WTC11 (cell line): ENCODE data around the gene ADORA2B. TPM values are rescaled to one million over a fixed set of nuclear protein-coding genes. Genes with fewer than 3 reads are reported as not detected.

ENCODE experiments used
- ATAC-seq: fragments of 200-7000 bp; cut with Tn5 transposase; 2 replicates; pipeline ENCODE4 v1.10.0; 2021; ENCODE audit warnings: mild to moderate bottlenecking, moderate library complexity
- CTCF ChIA-PET: fragments of 300-600 bp; sonication (Branson Sonifier 250); formaldehyde crosslinking; loops from one replicate; lab custom pipeline; 2021; ENCODE audit warnings: antibody characterized with exemption; lab: Charles Lee
- POLR2A ChIA-PET: fragments of 350-600 bp; sonication (Branson Sonifier 250); formaldehyde crosslinking; loops from one replicate; lab custom pipeline; 2021; ENCODE audit warnings: antibody characterized with exemption; lab: Charles Lee
- DNase-seq: peaks from one replicate; pipeline ENCODE4 v3.0.0; 2021; ENCODE audit warnings: low spot score
- H3K27ac Mint-ChIP-seq: 2 replicates; pipeline ENCODE4 v1.8.0; 2021; ENCODE audit warnings: mixed read lengths
- H3K27me3 Mint-ChIP-seq: 2 replicates; pipeline ENCODE4 v1.8.0; 2021; ENCODE audit warnings: low read depth, mild to moderate bottlenecking, moderate library complexity, mixed read lengths
- H3K36me3 Mint-ChIP-seq: 2 replicates; pipeline ENCODE4 v1.8.0; 2021; ENCODE audit warnings: mixed read lengths
- H3K4me1 Mint-ChIP-seq: 2 replicates; pipeline ENCODE4 v1.8.0; 2022; ENCODE audit warnings: mixed read lengths
- H3K4me3 Mint-ChIP-seq: 2 replicates; pipeline ENCODE4 v1.8.0; 2021; ENCODE audit warnings: mild to moderate bottlenecking, moderate library complexity, mixed read lengths
- H3K9me3 Mint-ChIP-seq: 2 replicates; pipeline ENCODE4 v1.8.0; 2021; ENCODE audit warnings: mixed read lengths
- AR ChIP-seq: fragments of 250-450 bp; sonication (Bioruptor Pico); IDR thresholded peaks from 2 replicates; pipeline ENCODE4 v1.9.0; 2021; ENCODE audit warnings: mild to moderate bottlenecking
- ATF1 ChIP-seq: sonication (generic); formaldehyde crosslinking; IDR thresholded peaks from 2 replicates; pipeline ENCODE4 v1.8.1; 2023; ENCODE audit warnings: mild to moderate bottlenecking, moderate library complexity, missing genetic modification reagents
- CTCF ChIP-seq: fragments of 200-600 bp; IDR thresholded peaks from 2 replicates; pipeline ENCODE4 v1.8.0; 2022; ENCODE audit warnings: antibody characterized with exemption
- HMGA2 ChIP-seq: fragments of 250-450 bp; sonication (Bioruptor Pico); IDR thresholded peaks from 2 replicates; pipeline ENCODE4 v1.4.0; 2021; ENCODE audit warnings: mild to moderate bottlenecking, moderate library complexity
- JUN ChIP-seq: sonication (generic); formaldehyde crosslinking; IDR thresholded peaks from 2 replicates; pipeline ENCODE4 v1.8.0; 2023; ENCODE audit warnings: mild to moderate bottlenecking, missing genetic modification reagents
- NFE2L1 ChIP-seq: sonication (generic); formaldehyde crosslinking; IDR thresholded peaks from 2 replicates; pipeline ENCODE4 v1.8.1; 2023; ENCODE audit warnings: missing genetic modification reagents
- SMAD3 ChIP-seq: sonication (generic); formaldehyde crosslinking; IDR thresholded peaks from 2 replicates; pipeline ENCODE4 v1.8.0; 2022; ENCODE audit warnings: missing genetic modification reagents, mild to moderate bottlenecking, borderline replicate concordance
- TEAD1 ChIP-seq: sonication (generic); formaldehyde crosslinking; IDR thresholded peaks from 2 replicates; pipeline ENCODE4 v1.8.0; 2022; ENCODE audit warnings: mild to moderate bottlenecking, missing genetic modification reagents
- ZNF281 ChIP-seq: sonication (generic); formaldehyde crosslinking; IDR thresholded peaks from 2 replicates; pipeline ENCODE4 v1.8.0; 2023; ENCODE audit warnings: mild to moderate bottlenecking, missing genetic modification reagents
- total RNA-seq: library from RNA; stranded (reverse); gene quantifications from 3 replicates; pipeline ENCODE4 v1.2.3, GENCODE V29; 2021
- TF ChIP-seq, protein P1 (sequence below): sonication (generic); formaldehyde crosslinking; IDR thresholded peaks from 2 replicates; pipeline ENCODE4 v1.8.1; 2023; ENCODE audit warnings: mild to moderate bottlenecking, missing genetic modification reagents, borderline replicate concordance
- TF ChIP-seq, protein P2 (sequence below): sonication (generic); formaldehyde crosslinking; IDR thresholded peaks from 2 replicates; pipeline ENCODE4 v1.8.1; 2023; ENCODE audit warnings: mild to moderate bottlenecking, missing genetic modification reagents, moderate library complexity
- TF ChIP-seq, protein P3 (sequence below): sonication (generic); formaldehyde crosslinking; IDR thresholded peaks from 2 replicates; pipeline ENCODE4 v1.8.0; 2022; ENCODE audit warnings: missing genetic modification reagents
- TF ChIP-seq, protein P4 (sequence below): sonication (generic); formaldehyde crosslinking; conservative IDR thresholded peaks from 2 replicates; pipeline ENCODE4 v1.8.1; 2022; ENCODE audit warnings: mild to moderate bottlenecking, missing genetic modification reagents

The ADORA2B gene
- total RNA-seq, 1 experiment from 2014 or later: 4.2 TPM

DNA sequence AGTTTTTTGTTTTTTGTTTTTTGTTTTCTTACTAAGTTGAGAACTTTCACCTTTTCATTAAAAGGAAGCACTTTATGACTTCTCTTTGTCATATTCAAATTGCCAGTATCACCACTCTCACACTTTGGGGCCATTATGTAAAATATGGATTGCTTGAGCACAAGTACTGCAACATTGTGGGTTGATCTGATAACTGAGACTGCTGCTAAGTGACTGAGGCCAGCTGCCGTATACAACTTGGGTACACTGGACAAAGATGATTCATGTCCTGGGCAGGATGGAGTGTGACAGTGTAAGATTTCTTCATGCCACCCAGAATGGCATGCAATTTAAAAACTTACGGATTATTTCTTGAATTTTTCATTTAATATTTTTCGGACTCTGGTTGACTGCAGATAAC is 62.5 kb downstream of the ADORA2B start (continued):
- TF ChIP-seq, protein P1, sequence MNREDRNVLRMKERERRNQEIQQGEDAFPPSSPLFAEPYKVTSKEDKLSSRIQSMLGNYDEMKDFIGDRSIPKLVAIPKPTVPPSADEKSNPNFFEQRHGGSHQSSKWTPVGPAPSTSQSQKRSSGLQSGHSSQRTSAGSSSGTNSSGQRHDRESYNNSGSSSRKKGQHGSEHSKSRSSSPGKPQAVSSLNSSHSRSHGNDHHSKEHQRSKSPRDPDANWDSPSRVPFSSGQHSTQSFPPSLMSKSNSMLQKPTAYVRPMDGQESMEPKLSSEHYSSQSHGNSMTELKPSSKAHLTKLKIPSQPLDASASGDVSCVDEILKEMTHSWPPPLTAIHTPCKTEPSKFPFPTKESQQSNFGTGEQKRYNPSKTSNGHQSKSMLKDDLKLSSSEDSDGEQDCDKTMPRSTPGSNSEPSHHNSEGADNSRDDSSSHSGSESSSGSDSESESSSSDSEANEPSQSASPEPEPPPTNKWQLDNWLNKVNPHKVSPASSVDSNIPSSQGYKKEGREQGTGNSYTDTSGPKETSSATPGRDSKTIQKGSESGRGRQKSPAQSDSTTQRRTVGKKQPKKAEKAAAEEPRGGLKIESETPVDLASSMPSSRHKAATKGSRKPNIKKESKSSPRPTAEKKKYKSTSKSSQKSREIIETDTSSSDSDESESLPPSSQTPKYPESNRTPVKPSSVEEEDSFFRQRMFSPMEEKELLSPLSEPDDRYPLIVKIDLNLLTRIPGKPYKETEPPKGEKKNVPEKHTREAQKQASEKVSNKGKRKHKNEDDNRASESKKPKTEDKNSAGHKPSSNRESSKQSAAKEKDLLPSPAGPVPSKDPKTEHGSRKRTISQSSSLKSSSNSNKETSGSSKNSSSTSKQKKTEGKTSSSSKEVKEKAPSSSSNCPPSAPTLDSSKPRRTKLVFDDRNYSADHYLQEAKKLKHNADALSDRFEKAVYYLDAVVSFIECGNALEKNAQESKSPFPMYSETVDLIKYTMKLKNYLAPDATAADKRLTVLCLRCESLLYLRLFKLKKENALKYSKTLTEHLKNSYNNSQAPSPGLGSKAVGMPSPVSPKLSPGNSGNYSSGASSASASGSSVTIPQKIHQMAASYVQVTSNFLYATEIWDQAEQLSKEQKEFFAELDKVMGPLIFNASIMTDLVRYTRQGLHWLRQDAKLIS (CRISPR knock-in tag): no peak
- TF ChIP-seq NFE2L1 (no peak), ZNF281 (no peak), JUN (no peak), SMAD3 (CRISPR knock-in tag) (no peak), HMGA2 (CRISPR knock-in tag) (no peak)

GRCh38 chr17:16013943-16014407 is 69.0 kb downstream of the ADORA2B start:
- TF ChIP-seq, protein P2, sequence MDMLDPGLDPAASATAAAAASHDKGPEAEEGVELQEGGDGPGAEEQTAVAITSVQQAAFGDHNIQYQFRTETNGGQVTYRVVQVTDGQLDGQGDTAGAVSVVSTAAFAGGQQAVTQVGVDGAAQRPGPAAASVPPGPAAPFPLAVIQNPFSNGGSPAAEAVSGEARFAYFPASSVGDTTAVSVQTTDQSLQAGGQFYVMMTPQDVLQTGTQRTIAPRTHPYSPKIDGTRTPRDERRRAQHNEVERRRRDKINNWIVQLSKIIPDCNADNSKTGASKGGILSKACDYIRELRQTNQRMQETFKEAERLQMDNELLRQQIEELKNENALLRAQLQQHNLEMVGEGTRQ (CRISPR knock-in tag): no peak
- TF ChIP-seq AR (no peak), CTCF (0 out of 2 replicates have a peak, but pooled peaks have one; percentile 29)
- no peak overlapping the region for H3K27ac Mint-ChIP-seq
- H3K27me3 Mint-ChIP-seq: no peaks in the 10 kb centered on the region
- no peak overlapping the region for H3K4me3 Mint-ChIP-seq
- no peaks in the 10 kb centered on the region for H3K9me3 Mint-ChIP-seq
- ChIA-PET CTCF (no interaction called here), POLR2A (no interaction called here)
- H3K36me3 Mint-ChIP-seq: peaks cover 62% of the 10 kb centered on the region
- DNase-seq (no peak), ATAC-seq (no peak; the same call in 1 of the 2 replicates)
- H3K4me1 Mint-ChIP-seq: peaks cover 7% of the 10 kb centered on the region

- H3K27ac Mint-ChIP-seq: no peak overlapping the region
- ChIA-PET CTCF (no interaction called here), POLR2A (no interaction called here)
- ATAC-seq (no peak), DNase-seq (no peak)
- H3K4me1 Mint-ChIP-seq: no peaks in the 10 kb centered on the region
- no peaks in the 10 kb centered on the region for H3K9me3 Mint-ChIP-seq
- H3K4me3 Mint-ChIP-seq: no peak overlapping the region
- H3K27me3 Mint-ChIP-seq: no peaks in the 10 kb centered on the region
- H3K36me3 Mint-ChIP-seq: peaks cover 48% of the 10 kb centered on the region
- TF ChIP-seq ATF1 (CRISPR knock-in tag): no peak
- TF ChIP-seq, protein P3, sequence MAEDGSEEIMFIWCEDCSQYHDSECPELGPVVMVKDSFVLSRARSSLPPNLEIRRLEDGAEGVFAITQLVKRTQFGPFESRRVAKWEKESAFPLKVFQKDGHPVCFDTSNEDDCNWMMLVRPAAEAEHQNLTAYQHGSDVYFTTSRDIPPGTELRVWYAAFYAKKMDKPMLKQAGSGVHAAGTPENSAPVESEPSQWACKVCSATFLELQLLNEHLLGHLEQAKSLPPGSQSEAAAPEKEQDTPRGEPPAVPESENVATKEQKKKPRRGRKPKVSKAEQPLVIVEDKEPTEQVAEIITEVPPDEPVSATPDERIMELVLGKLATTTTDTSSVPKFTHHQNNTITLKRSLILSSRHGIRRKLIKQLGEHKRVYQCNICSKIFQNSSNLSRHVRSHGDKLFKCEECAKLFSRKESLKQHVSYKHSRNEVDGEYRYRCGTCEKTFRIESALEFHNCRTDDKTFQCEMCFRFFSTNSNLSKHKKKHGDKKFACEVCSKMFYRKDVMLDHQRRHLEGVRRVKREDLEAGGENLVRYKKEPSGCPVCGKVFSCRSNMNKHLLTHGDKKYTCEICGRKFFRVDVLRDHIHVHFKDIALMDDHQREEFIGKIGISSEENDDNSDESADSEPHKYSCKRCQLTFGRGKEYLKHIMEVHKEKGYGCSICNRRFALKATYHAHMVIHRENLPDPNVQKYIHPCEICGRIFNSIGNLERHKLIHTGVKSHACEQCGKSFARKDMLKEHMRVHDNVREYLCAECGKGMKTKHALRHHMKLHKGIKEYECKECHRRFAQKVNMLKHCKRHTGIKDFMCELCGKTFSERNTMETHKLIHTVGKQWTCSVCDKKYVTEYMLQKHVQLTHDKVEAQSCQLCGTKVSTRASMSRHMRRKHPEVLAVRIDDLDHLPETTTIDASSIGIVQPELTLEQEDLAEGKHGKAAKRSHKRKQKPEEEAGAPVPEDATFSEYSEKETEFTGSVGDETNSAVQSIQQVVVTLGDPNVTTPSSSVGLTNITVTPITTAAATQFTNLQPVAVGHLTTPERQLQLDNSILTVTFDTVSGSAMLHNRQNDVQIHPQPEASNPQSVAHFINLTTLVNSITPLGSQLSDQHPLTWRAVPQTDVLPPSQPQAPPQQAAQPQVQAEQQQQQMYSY (CRISPR knock-in tag): no peak
- TF ChIP-seq, protein P4, sequence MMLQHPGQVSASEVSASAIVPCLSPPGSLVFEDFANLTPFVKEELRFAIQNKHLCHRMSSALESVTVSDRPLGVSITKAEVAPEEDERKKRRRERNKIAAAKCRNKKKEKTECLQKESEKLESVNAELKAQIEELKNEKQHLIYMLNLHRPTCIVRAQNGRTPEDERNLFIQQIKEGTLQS (CRISPR knock-in tag): no peak
- no peak for TF ChIP-seq TEAD1 (CRISPR knock-in tag)
Measured at GRCh38 chr17:16019347-16019746, 74.4 kb downstream of the ADORA2B start.
